Measurements from ENCODE around the gene LYPD6B. TPM values are rescaled to one million over a fixed set of nuclear protein-coding genes. Genes with fewer than 3 reads are reported as not detected.
A peak's percentile ranks its signal among the peaks of the same experiment; 100 is the strongest.

Gene LYPD6B
- total and polyA plus RNA-seq, 9 donors: 0.10 to 3.2 (median 0.23) TPM; not detected in 2

DNA sequence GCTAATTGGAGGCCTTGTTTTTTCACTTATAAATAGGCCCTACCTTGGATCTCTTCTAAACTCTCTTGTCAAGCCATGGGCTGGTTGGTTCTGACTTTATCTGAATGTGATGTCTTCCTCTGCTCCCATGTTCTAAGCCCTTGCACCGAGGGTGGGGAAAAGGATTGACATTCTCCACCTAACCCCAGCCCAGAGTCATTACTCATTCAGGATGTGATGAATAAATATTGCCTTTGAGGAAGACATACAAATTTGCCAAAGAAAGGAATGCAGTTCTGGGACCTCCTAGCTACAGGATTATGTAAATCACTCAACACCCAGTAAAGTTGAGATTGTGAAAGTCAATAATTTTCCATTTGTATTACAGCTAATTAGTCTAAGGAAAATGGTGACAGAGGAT, 149.8 kb downstream of the LYPD6B start:
- H3K4me3 ChIP-seq (ENCODE audit: low read length): no peak overlapping the region
- no peaks in the 10 kb centered on the region for H3K9me3 ChIP-seq (replicated peaks; ENCODE audit: control insufficient read depth, low read depth, low read length)
- no peaks in the 10 kb centered on the region for H3K36me3 ChIP-seq (ENCODE audit: control insufficient read depth, insufficient read depth, low read length)
- H3K4me1 ChIP-seq (ENCODE audit: control insufficient read depth, insufficient read depth, low read length): no peaks in the 10 kb centered on the region
- no peaks in the 10 kb centered on the region for H3K27me3 ChIP-seq (ENCODE audit: control insufficient read depth, insufficient read depth, low read length)
- WGBS (ENCODE audit: insufficient coverage): no CpG with 5 or more reads among the region's 1 CpG
- DNase-seq: no peak
- H3K27ac ChIP-seq (ENCODE audit: low read length): no peak overlapping the region

DNA sequence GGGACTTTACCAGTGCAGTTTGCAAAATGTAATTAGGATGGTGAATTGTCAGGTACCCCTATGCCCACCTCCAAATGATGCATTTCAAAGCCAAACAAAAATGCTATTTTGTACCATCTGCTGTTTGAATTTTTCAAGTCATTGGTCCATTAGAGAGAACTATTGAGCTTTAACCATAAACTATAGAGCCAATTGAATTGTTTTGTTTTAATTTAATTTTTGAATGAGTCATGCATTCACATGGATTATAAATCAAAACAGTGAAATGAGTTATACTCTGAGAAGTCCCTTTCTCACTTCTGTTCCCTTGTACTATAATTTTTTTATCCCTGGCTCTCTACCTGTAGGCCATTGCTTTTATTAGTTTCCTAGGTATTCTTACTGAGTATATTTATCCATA, 151.3 kb downstream of the LYPD6B start:
- Histone ChIP-seq H3K9me3 (replicated peaks; ENCODE audit: control insufficient read depth, low read depth, low read length) (no peaks in the 10 kb centered on the region), H3K27me3 (ENCODE audit: control insufficient read depth, insufficient read depth, low read length) (no peaks in the 10 kb centered on the region), H3K27ac (ENCODE audit: low read length) (no peak overlapping the region), H3K4me3 (ENCODE audit: low read length) (no peak overlapping the region), H3K4me1 (ENCODE audit: control insufficient read depth, insufficient read depth, low read length) (no peaks in the 10 kb centered on the region), H3K36me3 (ENCODE audit: control insufficient read depth, insufficient read depth, low read length) (no peaks in the 10 kb centered on the region)
- no peak for DNase-seq

DNA sequence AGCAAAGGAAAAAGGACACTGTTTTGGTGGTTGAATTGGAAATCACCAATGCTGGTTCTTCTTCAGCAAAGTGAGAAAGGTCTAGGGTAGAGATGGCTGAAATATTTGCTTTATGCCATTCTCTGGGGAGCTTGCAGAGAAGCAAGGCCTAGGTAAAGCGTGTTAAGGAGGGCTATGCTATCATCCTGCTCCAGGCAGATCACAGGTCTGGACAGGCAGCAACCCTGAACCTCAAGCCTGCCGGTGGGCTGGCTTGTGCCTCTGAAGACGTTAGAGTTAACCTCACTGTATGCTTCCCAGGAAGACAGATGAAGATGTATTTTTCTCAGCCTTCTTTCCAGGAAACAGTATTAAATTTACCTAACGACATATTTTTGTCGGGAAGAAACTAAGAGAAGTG, 153.4 kb downstream of the LYPD6B start:
- no peaks in the 10 kb centered on the region for H3K9me3 ChIP-seq (replicated peaks; ENCODE audit: control insufficient read depth, low read depth, low read length)
- H3K4me1 ChIP-seq (ENCODE audit: control insufficient read depth, insufficient read depth, low read length): no peaks in the 10 kb centered on the region
- DNase-seq: no peak
- H3K4me3 ChIP-seq (ENCODE audit: low read length): no peak overlapping the region
- no peaks in the 10 kb centered on the region for H3K36me3 ChIP-seq (ENCODE audit: control insufficient read depth, insufficient read depth, low read length)
- WGBS (ENCODE audit: insufficient coverage): 88% methylated on average over 1 of the region's 5 CpGs
- no peak overlapping the region for H3K27ac ChIP-seq (ENCODE audit: low read length)
- no peaks in the 10 kb centered on the region for H3K27me3 ChIP-seq (ENCODE audit: control insufficient read depth, insufficient read depth, low read length)

DNA sequence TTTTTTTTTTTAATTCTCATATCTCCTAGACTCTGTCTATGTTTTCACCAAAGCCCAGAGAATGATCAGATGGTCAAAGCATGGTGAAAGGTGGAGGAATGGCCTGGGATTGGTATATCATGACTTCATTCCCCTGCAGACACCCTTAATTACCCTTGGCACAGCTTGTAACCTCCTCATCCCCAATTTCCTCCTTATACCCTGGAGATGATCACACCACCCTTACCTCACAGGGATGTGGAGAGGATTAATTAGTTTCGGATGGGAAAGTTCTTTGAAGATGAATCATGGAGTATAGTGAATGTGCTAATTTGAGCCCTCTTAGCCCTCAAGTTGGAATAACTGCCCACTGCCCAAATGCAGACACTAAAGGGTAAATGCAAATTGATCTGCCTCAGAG, 153.9 kb downstream of the LYPD6B start:
- Histone ChIP-seq H3K9me3 (replicated peaks; ENCODE audit: control insufficient read depth, low read depth, low read length) (no peaks in the 10 kb centered on the region), H3K4me3 (ENCODE audit: low read length) (no peak overlapping the region), H3K36me3 (ENCODE audit: control insufficient read depth, insufficient read depth, low read length) (no peaks in the 10 kb centered on the region), H3K27ac (ENCODE audit: low read length) (no peak overlapping the region), H3K4me1 (ENCODE audit: control insufficient read depth, insufficient read depth, low read length) (no peaks in the 10 kb centered on the region), H3K27me3 (ENCODE audit: control insufficient read depth, insufficient read depth, low read length) (no peaks in the 10 kb centered on the region)
- no peak for DNase-seq
- no CpG with 5 or more reads among the region's 1 CpG for WGBS (ENCODE audit: insufficient coverage)

DNA sequence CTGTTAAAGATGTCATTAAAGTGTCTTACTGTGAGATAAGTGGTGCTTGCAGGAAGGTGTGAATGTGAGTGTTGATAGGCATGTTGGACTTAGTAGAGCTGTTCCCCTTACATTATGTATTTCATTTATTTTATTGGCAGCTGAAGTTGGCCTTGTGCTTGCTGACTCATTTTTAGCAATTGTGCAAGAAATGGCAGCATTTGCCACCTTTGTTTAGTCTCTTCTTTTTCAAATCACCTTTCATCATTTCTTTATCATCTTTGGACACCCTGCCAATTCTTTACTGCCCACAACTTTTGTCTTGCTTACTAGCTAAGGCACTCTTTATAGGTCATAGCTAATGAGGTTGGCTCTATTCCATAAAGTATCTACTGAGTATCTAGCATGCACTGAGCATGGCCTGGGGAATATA, 161.6 kb downstream of the LYPD6B start:
- H3K36me3 ChIP-seq (ENCODE audit: control insufficient read depth, insufficient read depth, low read length): no peaks in the 10 kb centered on the region
- H3K9me3 ChIP-seq (replicated peaks; ENCODE audit: control insufficient read depth, low read depth, low read length): no peaks in the 10 kb centered on the region
- no peak overlapping the region for H3K27ac ChIP-seq (ENCODE audit: low read length)
- no peaks in the 10 kb centered on the region for H3K27me3 ChIP-seq (ENCODE audit: control insufficient read depth, insufficient read depth, low read length)
- DNase-seq: peak; percentile 58
- H3K4me1 ChIP-seq (ENCODE audit: control insufficient read depth, insufficient read depth, low read length): no peaks in the 10 kb centered on the region
- no peak overlapping the region for H3K4me3 ChIP-seq (ENCODE audit: low read length)

DNA sequence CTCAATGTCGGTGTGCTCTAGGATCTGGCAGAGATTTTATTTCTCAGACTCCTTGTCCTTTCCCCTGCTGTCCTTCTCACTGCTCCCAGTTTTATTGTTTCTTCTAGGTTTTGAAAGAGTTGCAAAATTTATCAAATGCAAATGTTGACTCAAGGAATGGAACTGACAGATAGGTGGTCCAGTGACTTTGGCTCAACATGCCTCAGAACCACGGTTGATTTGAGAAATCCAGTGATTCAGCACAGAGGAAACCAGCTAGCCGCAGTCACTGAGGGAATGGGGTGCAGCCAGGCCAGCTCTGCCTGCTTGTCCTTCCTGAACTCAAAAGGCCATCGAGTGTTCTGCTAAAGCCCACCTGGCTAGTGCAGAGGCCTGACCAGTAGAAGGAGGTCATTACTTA, 166.2 kb downstream of the LYPD6B start:
- WGBS (ENCODE audit: insufficient coverage): 59% methylated on average over 4 of the region's 4 CpGs
- Histone ChIP-seq H3K27me3 (ENCODE audit: control insufficient read depth, insufficient read depth, low read length) (no peaks in the 10 kb centered on the region), H3K36me3 (ENCODE audit: control insufficient read depth, insufficient read depth, low read length) (no peaks in the 10 kb centered on the region)

DNA sequence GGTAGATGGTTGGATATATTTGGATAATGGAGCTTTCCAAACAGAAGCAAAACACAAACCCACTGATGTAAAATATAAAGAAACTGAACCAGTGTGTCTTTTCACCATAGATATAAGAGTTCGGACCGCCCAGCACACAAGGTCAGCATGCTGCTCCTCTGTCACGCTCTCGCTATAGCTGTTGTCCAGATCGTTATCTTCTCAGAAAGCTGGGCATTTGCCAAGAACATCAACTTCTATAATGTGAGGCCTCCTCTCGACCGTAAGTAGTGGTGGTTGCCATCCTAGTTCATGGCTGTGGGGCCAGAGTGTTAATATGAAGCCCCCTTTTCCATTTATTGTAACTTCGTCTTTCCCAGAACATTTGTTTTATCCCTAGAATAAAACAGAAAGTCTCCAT, 166.6 kb downstream of the LYPD6B start:
- no peaks in the 10 kb centered on the region for H3K36me3 ChIP-seq (ENCODE audit: control insufficient read depth, insufficient read depth, low read length)
- H3K27ac ChIP-seq (ENCODE audit: low read length): no peak overlapping the region
- 73% methylated on average over 3 of the region's 8 CpGs for WGBS (ENCODE audit: insufficient coverage)
- no peaks in the 10 kb centered on the region for H3K27me3 ChIP-seq (ENCODE audit: control insufficient read depth, insufficient read depth, low read length)
- H3K4me3 ChIP-seq (ENCODE audit: low read length): no peak overlapping the region
- DNase-seq: no peak
- H3K4me1 ChIP-seq (ENCODE audit: control insufficient read depth, insufficient read depth, low read length): no peaks in the 10 kb centered on the region
- no peaks in the 10 kb centered on the region for H3K9me3 ChIP-seq (replicated peaks; ENCODE audit: control insufficient read depth, low read depth, low read length)

More for the DNA sequence above, 166.2 kb downstream of the LYPD6B start:
- Histone ChIP-seq H3K4me1 (ENCODE audit: control insufficient read depth, insufficient read depth, low read length) (no peaks in the 10 kb centered on the region), H3K9me3 (replicated peaks; ENCODE audit: control insufficient read depth, low read depth, low read length) (no peaks in the 10 kb centered on the region), H3K4me3 (ENCODE audit: low read length) (no peak overlapping the region), H3K27ac (ENCODE audit: low read length) (no peak overlapping the region)
- no peak for DNase-seq

DNA sequence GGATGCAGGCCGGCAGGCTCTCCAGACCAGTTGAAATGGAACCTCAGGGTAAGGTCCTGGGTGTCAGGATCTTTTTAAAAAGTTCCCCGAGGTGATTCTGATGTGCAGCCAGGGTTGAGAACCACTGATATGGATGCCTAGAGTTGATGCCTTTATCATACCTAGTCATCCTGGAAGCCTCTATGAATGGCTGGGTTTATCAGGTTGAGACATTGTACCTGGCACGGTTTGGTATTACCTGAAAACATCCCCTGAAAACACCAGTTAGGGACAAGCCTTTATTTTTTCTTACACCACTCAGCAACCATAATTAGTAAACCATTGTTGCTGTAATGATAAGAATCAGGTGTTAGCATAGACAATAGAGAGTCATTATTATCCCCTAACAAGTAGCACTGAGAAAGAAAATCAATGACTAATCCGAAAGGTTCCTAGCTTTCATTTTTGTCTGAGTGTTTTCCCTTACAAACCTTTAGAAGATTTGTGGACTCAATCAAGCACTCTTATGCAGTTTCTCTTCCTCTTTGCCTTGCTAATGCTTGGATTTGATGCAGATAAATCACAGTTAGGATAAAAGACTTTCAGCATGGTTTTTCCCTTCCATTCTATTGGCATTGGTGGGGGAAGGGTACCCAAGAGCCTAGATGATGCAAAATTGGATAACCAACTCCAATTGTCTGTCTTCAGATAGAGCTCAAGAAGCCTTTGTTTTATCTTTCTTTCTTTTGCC, 175.4 kb downstream of the LYPD6B start:
- Histone ChIP-seq H3K4me3 (ENCODE audit: low read length) (no peak overlapping the region), H3K27ac (ENCODE audit: low read length) (no peak overlapping the region), H3K9me3 (replicated peaks; ENCODE audit: control insufficient read depth, low read depth, low read length) (no peaks in the 10 kb centered on the region), H3K4me1 (ENCODE audit: control insufficient read depth, insufficient read depth, low read length) (no peaks in the 10 kb centered on the region), H3K27me3 (ENCODE audit: control insufficient read depth, insufficient read depth, low read length) (no peaks in the 10 kb centered on the region), H3K36me3 (ENCODE audit: control insufficient read depth, insufficient read depth, low read length) (no peaks in the 10 kb centered on the region)
- DNase-seq: no peak
- no CpG with 5 or more reads among the region's 4 CpGs for WGBS (ENCODE audit: insufficient coverage)

DNA sequence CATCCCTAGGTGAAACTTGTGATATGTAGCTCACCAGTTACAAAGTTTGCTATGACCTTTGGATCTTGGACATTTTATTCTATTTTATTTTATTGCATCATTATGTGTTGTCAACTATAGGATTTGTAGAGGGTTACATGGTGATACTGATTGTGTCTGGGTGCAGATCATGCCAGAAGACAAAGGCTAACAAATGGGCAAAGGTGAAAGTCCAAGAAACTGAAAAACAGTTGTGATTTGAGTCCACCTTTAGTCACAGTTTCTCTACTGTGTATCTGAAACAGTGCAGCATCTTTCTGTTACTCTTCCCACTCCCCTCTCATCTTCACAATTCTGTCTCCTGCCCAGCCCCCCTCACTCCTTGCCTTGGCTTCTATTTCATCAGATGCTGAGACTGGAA, 180.0 kb downstream of the LYPD6B start:
- Histone ChIP-seq H3K9me3 (replicated peaks; ENCODE audit: control insufficient read depth, low read depth, low read length) (no peaks in the 10 kb centered on the region), H3K27me3 (ENCODE audit: control insufficient read depth, insufficient read depth, low read length) (no peaks in the 10 kb centered on the region), H3K4me1 (ENCODE audit: control insufficient read depth, insufficient read depth, low read length) (peaks cover 3% of the 10 kb centered on the region), H3K36me3 (ENCODE audit: control insufficient read depth, insufficient read depth, low read length) (no peaks in the 10 kb centered on the region), H3K4me3 (ENCODE audit: low read length) (no peak overlapping the region), H3K27ac (ENCODE audit: low read length) (no peak overlapping the region)
- DNase-seq: no peak

DNA sequence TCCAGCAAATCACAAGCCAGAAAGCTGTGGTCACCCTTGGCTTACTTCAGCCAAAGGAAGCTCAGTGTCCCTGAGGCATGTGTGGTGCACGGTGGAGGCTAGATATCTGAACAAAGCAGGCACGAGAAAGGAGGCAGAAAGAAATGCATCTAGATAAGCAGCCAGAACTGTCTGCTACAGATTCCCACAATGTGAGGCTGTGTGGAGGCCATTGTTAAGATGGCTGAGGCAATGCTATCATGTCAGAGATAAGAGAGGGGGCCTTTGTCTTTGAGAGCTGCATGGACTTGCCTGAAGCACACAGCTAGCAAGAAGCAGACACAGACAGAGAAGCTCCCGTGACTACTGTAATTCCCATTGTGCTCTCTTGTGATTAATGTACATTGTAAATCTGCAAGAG, 181.4 kb downstream of the LYPD6B start:
- 63% methylated on average over 3 of the region's 3 CpGs for WGBS (ENCODE audit: insufficient coverage)
- no peak for DNase-seq
- no peak overlapping the region for H3K27ac ChIP-seq (ENCODE audit: low read length)
- H3K27me3 ChIP-seq (ENCODE audit: control insufficient read depth, insufficient read depth, low read length): no peaks in the 10 kb centered on the region
- H3K36me3 ChIP-seq (ENCODE audit: control insufficient read depth, insufficient read depth, low read length): no peaks in the 10 kb centered on the region
- peaks cover 3% of the 10 kb centered on the region for H3K4me1 ChIP-seq (ENCODE audit: control insufficient read depth, insufficient read depth, low read length)
- no peak overlapping the region for H3K4me3 ChIP-seq (ENCODE audit: low read length)
- H3K9me3 ChIP-seq (replicated peaks; ENCODE audit: control insufficient read depth, low read depth, low read length): no peaks in the 10 kb centered on the region

DNA sequence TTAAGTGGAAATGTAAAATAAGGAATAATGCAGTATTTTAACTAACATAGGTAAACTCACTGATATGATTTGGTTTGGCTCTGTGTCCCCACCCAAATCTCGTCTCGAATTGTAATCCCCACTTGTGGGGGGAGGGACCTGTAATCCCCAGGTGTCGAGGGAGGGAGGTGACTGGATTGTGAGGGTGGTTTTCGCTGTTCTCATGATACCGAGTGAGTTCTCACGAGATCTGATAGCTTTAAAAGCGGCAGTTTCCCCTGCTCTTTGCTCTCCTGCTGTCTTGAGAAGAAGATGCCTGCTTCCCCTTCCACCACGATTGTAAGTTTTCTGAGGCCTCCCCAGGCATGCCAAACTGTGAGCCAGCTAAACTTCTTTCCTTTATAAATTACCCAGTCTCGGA, 182.5 kb downstream of the LYPD6B start:
- H3K27ac ChIP-seq (ENCODE audit: low read length): no peak overlapping the region
- 70% methylated on average over 5 of the region's 9 CpGs for WGBS (ENCODE audit: insufficient coverage)
- H3K4me3 ChIP-seq (ENCODE audit: low read length): no peak overlapping the region
- no peaks in the 10 kb centered on the region for H3K9me3 ChIP-seq (replicated peaks; ENCODE audit: control insufficient read depth, low read depth, low read length)
- peaks cover 3% of the 10 kb centered on the region for H3K4me1 ChIP-seq (ENCODE audit: control insufficient read depth, insufficient read depth, low read length)
- no peak for DNase-seq
- no peaks in the 10 kb centered on the region for H3K27me3 ChIP-seq (ENCODE audit: control insufficient read depth, insufficient read depth, low read length)
- no peaks in the 10 kb centered on the region for H3K36me3 ChIP-seq (ENCODE audit: control insufficient read depth, insufficient read depth, low read length)
